Parathyroid adenoma (tissue), 2 donors: ENCODE results near the gene LANCL1.
"Not testable (repeated sequence)": the region's sequence is repeated elsewhere in the genome, so short reads cannot be mapped to it uniquely, and the experiment has no call there.

ENCODE experiments used
- H2AFZ ChIP-seq: fragments of 300-600 bp; sonication (generic); one replicate; pipeline ENCODE4 v1.7.0; 2017; ENCODE audit warnings: antibody characterized with exemption, mild to moderate bottlenecking
- H3K27ac ChIP-seq: fragments of 300-600 bp; sonication (generic); one replicate; pipeline ENCODE4 v1.7.0; 2017
- H3K27me3 ChIP-seq: fragments of 300-600 bp; sonication (generic); one replicate; pipeline ENCODE4 v1.7.0; 2017; ENCODE audit warnings: low read length; ENCODE audit not compliant: control insufficient read depth, insufficient read depth
- H3K36me3 ChIP-seq: fragments of 300-600 bp; sonication (generic); one replicate; pipeline ENCODE4 v1.7.0; 2017; ENCODE audit warnings: low read length; ENCODE audit not compliant: control insufficient read depth, insufficient read depth
- H3K4me1 ChIP-seq: fragments of 300-600 bp; sonication (generic); one replicate; pipeline ENCODE4 v1.7.0; 2017; ENCODE audit warnings: control low read depth
- H3K4me2 ChIP-seq: fragments of 300-600 bp; sonication (generic); one replicate; pipeline ENCODE4 v1.7.0; 2017; ENCODE audit warnings: low read length
- H3K4me3 ChIP-seq: fragments of 300-600 bp; sonication (generic); one replicate; pipeline ENCODE4 v1.7.0; 2017; ENCODE audit warnings: low read depth, low read length
- H3K79me2 ChIP-seq: fragments of 300-600 bp; sonication (generic); one replicate; pipeline ENCODE4 v1.7.0; 2017; ENCODE audit warnings: control low read depth
- H3K9ac ChIP-seq: fragments of 300-600 bp; sonication (generic); one replicate; pipeline ENCODE4 v1.7.0; 2017; ENCODE audit warnings: mild to moderate bottlenecking
- H3K9me3 ChIP-seq: fragments of 300-600 bp; sonication (generic); one replicate; pipeline ENCODE4 v1.7.0; 2017; ENCODE audit warnings: low read length; ENCODE audit not compliant: control insufficient read depth
- TF ChIP-seq, protein P1 (sequence below): fragments of 300-600 bp; sonication (generic); IDR thresholded peaks from one replicate; pipeline ENCODE4 v1.7.0; 2017; ENCODE audit warnings: antibody characterized with exemption, mild to moderate bottlenecking
- donor health status: primary hyperparathyroidism.

Gene LANCL1

DNA sequence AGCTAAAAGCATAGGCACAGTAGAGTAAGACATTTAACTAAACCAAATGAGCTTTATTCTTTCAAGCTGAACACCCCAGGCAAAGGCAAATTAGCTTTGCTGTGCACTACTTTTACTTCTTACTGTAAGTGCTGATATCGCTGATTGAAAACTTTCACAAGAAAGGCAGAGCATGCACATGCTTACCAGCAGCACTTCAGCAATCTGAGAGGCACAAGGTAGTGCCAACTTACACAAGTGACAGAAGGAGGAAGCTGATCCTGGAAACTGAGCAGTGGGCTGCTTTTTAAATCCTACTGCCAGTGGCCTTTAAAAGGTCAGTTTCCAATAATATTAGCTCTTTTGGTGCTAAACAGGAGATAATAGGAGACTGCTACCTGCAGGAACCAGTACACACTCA lies 43.9 kb downstream of the LANCL1 start:
- H2AFZ ChIP-seq, result no peak overlapping the region
- no peaks in the 10 kb centered on the region for H3K79me2 ChIP-seq
- H3K4me3 ChIP-seq, result no peak overlapping the region
- H3K9ac ChIP-seq, result no peak overlapping the region
- H3K4me1 ChIP-seq, result peaks cover 10% of the 10 kb centered on the region
- no peak overlapping the region for H3K27ac ChIP-seq
- no peaks in the 10 kb centered on the region for H3K36me3 ChIP-seq
- no peaks in the 10 kb centered on the region for H3K27me3 ChIP-seq
- TF ChIP-seq, protein P1, sequence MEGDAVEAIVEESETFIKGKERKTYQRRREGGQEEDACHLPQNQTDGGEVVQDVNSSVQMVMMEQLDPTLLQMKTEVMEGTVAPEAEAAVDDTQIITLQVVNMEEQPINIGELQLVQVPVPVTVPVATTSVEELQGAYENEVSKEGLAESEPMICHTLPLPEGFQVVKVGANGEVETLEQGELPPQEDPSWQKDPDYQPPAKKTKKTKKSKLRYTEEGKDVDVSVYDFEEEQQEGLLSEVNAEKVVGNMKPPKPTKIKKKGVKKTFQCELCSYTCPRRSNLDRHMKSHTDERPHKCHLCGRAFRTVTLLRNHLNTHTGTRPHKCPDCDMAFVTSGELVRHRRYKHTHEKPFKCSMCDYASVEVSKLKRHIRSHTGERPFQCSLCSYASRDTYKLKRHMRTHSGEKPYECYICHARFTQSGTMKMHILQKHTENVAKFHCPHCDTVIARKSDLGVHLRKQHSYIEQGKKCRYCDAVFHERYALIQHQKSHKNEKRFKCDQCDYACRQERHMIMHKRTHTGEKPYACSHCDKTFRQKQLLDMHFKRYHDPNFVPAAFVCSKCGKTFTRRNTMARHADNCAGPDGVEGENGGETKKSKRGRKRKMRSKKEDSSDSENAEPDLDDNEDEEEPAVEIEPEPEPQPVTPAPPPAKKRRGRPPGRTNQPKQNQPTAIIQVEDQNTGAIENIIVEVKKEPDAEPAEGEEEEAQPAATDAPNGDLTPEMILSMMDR, result no peak
- H3K9me3 ChIP-seq, result no peaks in the 10 kb centered on the region
- H3K4me2 ChIP-seq, result no peak overlapping the region

DNA sequence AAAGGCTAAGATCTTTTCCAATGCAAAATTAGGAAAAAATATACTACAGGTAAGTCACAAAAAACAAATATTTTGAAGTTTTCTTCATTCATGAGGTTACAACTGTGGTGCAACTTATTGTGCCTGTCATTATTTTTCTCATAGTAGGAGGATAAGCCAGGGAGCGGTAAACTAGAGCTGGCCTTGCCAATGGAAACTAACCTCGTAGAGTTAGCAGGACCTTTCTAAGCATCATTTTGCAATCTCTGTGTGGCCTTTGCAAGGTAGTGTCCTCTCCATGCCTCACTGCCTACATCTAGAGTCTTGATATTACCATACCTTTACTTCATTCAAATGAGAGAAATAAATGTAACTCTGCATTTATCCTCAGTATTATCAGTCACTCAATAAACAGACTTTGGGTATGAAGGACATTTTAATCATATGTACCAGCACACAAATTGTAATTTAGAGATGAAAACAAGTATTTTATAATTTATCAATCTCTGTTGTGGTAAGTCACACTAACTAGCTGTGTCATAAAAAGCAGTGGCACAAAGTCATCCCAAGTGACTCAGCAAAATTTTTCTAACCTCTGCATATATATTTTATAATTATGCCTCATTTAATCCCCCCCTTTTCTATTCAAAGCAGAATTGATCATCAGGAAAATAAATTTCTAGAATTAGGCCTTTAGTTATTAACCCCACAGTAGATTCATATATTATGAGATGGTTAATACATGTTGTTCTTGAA lies 47.0 kb downstream of the LANCL1 start:
- Histone ChIP-seq H3K79me2 (no peaks in the 10 kb centered on the region), H3K9ac (no peak overlapping the region), H2AFZ (no peak overlapping the region), H3K36me3 (no peaks in the 10 kb centered on the region), H3K27me3 (no peaks in the 10 kb centered on the region), H3K4me3 (no peak overlapping the region), H3K9me3 (no peaks in the 10 kb centered on the region), H3K27ac (no peak overlapping the region), H3K4me1 (no peaks in the 10 kb centered on the region), H3K4me2 (no peak overlapping the region)
- TF ChIP-seq, protein P1, result no peak

DNA sequence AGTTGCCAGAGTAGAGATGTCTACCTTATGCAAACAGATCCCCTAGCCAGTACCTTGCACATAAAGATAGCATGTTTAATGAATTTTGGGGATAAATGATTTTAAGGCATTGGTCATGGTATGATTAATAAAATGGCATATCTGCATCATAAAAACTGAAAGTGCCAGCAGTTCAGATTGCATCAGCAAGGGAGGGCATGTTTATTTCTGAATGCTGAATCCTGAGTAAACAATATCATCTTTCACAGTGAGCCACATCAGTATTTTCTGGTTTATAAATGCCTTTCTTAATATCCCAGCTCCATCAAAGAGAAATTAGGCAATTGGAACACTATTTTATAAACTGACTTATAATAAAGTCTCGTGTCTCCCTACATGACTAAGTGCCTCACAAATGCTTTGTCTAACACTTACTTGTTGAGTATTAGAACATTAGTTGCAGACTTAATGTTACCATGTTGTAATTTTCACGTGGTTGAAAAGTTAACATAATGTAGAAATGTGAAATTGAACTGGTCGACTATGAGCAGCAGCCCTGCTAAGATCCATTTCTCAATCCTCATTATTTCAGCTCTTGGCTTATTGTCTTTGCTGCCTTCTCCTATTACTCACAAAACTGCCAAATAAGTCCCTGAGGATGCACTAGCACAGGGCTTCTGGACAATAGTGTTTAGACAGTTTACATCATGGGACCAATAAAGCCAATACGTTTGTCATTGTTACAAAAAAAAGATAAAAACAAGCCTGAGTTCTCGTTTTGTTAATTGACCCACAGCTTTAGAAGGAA lies 48.0 kb downstream of the LANCL1 start:
- Histone ChIP-seq H3K79me2 (no peaks in the 10 kb centered on the region), H3K27me3 (no peaks in the 10 kb centered on the region), H3K9ac (no peak overlapping the region), H3K27ac (no peak overlapping the region), H3K4me3 (no peak overlapping the region), H3K4me1 (no peaks in the 10 kb centered on the region), H3K4me2 (no peak overlapping the region), H3K9me3 (no peaks in the 10 kb centered on the region), H3K36me3 (no peaks in the 10 kb centered on the region), H2AFZ (no peak overlapping the region)
- TF ChIP-seq, protein P1, result no peak

DNA sequence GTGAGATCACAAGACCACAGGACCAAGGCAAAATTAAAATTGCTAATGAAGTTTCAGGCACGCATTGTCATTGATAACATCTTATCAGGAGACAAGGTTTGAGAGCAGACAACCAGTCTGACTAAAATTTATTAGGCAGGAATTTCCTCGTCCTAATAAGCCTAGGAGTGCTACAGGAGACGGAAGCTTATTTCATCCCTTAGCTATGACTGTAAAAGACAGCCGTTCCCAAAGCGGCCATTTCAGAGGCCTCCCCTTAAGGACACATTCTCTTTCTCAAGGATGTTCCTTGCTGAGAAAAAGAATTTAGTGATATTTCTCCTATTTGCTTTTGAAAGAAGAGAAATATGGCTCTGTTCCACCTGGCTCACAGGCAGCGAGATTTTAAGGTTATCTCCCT lies 49.2 kb downstream of the LANCL1 start:
- not testable (repeated sequence) for H3K27me3 ChIP-seq, H3K9me3 ChIP-seq, H3K4me3 ChIP-seq, H3K9ac ChIP-seq, H3K4me1 ChIP-seq, H3K27ac ChIP-seq, H2AFZ ChIP-seq, H3K36me3 ChIP-seq, H3K4me2 ChIP-seq, H3K79me2 ChIP-seq

DNA sequence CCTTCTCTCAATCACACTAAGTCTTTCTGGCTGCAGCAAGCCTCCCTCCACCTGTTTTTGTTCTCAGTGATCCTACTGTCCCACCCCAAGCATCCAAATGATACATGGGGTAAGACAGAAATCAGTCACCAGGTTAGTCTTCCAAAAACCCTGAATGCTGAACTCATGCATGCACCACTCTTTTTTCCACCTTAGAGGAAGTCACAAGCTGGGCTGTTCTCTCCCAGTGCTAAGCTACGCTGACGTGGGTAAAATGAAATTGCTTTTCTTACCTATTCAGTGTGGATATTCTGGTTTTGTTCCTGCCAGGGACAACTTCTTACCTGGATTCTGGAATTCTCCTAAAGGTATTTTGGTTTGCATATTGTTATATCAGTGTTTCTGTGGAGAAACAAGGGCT lies 54.2 kb downstream of the LANCL1 start:
- Histone ChIP-seq H3K4me3 (no peak overlapping the region), H3K9ac (no peak overlapping the region), H3K36me3 (no peaks in the 10 kb centered on the region), H3K4me1 (no peaks in the 10 kb centered on the region), H3K9me3 (peaks cover 2% of the 10 kb centered on the region), H3K4me2 (no peak overlapping the region), H3K27ac (no peak overlapping the region), H3K79me2 (no peaks in the 10 kb centered on the region), H2AFZ (no peak overlapping the region), H3K27me3 (no peaks in the 10 kb centered on the region)
- TF ChIP-seq, protein P1, result no peak
